HG03442 (cell line): ENCODE results near the gene SLX9.
A peak's percentile ranks its signal among the peaks of the same experiment; 100 is the strongest.

ENCODE experiments used
- ATAC-seq: cut with Tn5 transposase; IDR thresholded peaks from one replicate; pipeline ENCODE4 v1.9.1; 2021; ENCODE audit warnings: mild to moderate bottlenecking, moderate library complexity; ENCODE audit not compliant: unreplicated experiment

Gene SLX9

DNA sequence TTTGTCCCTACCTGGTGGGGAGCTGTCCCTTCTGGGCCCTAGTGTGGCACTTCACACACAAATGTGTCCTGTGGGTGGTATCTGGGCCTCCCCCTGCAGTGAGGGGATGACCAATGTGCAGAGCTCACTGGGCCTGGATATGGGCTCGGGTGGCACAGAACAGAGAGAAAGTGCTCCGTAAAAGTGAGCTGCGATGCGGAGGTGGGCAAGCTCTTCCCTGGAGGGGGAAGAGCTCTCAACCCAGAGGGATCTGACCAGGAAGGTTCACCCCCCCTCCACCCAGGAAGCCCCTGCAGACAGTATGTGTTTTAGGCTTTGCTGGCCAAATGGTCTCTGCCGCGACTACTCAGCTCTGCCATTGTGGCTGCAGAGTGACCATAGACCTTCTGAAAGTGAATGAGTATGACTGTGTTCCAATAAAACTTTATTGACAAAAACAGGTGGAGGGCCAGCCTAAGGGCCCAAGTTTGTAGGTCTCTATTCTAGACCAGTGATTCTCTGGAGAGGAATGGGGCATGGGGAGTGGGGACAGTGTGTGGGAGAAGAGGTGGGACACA, 10.5 kb upstream of the SLX9 start:
- no peak for ATAC-seq

- ATAC-seq, result no peak
Observed at GRCh38 chr21:44929799-44930542, 9.9 kb upstream of the SLX9 start.

DNA sequence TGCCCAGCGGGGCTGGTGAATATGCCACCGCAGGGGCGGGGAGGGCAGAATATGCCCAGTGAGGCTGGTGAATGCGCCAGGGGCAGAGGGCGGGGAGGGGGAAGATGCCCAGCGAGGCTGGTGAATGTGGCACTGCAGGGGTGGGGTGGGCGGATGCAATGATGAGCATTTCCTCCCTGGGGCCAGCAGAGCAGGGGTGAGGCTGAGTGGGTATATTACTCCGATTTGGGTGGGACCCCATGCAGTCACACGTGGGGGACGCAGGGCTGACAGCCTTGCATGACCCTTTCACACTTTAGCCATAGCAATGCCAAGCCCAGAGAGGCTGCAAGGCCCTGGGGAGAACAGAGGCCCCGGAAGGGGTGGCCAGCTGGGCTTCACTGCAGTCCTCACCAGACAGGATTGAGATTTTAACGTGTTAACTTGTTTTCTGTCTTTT, 9.3 kb upstream of the SLX9 start:
- no peak for ATAC-seq

DNA sequence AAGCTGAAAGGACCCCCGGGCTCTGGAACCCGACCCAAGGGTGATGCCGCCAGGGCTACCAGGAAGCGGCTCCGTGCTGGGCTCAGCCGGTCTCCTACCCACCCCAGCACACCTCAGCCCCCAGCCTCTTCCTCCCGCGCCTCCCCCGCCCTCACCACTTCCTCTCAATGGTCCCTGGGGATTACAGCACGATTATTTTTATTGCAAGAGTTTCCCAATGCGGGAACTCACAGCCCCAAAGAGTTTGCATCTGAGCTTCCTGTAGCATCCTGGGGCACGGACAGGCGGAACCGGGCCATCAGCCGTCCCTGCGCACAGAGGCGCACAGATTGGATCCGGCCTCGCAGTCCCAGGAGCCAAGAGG, 8.7 kb upstream of the SLX9 start:
- ATAC-seq, result no peak

DNA sequence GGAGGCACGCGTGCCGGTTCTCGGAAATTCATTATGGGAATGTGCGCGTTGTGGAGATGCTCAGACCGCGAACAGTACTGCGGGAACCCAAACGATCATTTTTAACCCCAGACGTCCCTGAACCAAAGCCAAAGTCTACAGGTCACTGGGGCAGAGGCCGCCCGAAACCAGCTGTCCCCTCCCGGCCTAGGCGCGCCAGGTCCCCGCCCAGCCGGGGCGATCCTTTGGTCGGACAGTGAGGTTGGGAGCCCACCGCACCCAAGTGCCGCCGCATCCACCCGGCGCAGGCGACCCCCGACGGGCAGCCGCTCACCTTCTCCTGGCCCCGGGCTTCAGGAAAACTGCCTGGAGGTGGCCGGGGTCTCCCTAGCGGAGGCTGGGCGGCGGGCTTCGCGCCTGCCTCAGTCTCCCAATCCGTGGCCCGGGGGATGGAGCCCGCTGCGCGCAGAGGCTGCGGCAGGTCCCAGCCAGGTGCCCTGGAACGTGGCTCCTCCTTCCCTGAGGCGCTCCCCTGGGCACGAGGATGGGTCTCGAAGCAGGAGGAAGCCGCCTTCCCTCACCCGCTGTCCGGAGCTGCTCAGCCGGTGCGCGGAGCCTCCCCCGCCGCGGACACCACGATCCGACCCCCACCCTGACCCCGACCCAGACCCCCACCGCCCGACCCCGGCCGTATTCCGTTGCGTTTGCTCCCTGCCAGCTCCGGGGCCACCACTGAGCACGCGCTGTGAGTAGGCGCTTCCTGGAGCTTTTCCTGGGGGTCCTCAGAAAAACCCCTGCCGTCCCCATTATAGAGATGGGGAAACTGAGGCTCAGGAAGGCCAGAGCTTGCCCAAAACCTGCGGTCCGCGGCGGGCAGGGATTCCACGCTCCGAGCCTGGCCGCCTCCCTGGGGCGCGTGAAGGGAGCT, 8.1 kb upstream of the SLX9 start:
- ATAC-seq, result no peak

GRCh38 chr21:44932408-44933181, 7.2 kb upstream of the SLX9 start:
- no peak for ATAC-seq

DNA sequence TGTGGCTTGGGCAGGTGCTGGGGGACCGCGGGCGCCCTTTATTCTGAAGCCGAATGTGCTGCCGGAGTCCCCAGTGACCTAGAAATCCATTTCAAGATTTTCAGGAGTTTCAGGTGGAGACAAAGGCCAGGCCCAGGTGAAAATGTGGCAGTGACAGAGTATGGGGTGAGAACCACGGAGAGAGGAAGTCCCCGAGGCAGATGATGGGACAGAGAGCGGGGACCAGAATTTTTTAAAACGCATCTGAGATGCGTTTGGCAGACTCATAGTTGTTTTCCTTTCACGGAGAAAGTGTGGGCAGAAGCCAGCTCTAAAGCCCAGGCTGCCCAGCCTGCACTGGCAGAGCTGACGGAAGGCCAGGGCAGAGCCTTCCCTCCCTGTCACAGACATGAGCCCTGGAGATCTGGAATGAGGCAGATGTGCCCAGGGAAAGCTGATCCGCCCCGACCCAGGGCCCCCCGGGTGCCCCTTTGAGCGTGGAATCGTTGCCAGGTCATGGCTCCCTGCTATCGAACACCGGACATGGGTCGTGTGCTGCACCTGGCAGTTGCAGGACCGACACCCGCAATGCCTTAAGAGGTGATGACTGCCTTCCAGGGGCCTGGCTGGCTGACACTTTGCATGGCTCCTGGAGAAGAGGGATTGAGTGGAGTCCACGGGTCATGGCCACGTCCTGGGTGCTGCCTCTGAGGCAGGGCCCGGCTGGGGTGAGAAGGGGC, 6.5 kb upstream of the SLX9 start:
- ATAC-seq, result no peak

DNA sequence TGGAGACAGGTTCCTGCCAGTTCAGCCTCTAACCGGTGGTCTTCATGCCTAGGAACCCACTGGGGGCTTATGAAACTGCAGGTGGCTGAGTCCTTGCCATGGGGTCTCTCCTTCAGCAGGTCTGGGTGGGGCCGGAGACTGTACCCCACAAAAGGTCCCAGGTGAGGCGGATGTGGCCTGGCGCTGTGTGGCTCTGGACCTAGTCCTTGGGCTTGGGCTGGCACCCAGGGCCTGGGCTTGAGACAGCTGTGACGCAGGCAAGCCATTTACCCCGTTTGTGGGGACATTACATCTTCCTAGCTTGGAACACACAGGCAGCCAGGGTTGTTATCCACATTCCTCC, 5.9 kb upstream of the SLX9 start:
- no peak for ATAC-seq

GRCh38 chr21:44934276-44934675, 5.6 kb upstream of the SLX9 start:
- no peak for ATAC-seq

DNA sequence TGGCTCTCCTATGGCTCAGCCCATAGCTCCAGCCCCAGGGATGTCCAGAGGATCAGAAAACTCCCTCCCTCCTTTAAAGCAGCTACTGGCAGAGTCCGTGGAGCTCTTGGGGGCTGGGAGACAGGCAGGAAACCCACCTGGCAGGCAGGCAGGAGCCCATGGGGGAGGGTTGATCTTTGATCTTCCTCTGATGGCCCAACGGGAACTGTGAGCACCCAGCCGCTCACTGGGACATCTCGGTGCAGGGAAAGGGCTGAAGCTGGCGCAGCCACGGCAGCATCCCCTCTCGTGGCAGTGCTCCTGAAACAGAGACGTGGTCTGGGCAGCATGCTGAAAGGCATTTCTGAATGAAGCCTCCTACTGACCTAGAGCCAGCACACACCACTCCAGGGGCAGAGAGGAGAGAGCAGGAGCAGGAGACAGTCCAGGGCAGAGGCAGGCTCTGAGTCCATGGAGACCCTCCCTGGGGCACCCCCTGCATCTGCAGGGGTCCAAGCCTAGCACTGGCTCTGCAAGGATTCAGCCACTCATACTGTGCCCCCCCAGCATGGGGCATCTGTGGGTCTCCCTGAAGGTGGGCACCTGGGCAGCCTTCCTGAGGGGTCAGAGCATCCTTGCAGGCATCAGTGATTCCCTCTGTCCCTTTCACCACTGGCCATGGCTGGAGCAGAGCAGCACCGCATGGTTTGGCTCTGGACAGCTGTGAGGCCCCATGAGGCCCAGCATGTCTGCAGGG, 4.9 kb upstream of the SLX9 start:
- ATAC-seq, result no peak

DNA sequence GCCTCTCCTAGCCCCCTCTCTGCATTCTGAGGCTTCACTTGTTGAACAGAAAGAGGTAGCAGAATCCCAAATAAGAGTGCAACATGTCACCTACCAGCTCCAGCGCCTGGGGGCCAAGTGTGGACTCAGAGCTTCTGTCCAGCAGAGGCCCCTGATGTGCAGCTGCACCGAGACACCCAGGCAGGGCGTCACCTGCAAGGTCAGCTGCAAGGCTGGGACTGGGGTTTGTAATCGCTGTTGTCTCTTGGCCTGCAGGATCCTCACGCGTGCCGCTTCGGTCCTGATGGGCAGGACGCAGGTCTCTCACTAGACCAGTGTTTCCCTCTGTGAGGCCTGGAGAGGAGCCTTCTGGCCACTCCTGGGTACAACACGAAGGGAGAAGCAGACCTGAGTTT, 4.3 kb upstream of the SLX9 start:
- ATAC-seq, result no peak

GRCh38 chr21:44938772-44939531, 877 bp upstream of the SLX9 start:
- no peak for ATAC-seq

DNA sequence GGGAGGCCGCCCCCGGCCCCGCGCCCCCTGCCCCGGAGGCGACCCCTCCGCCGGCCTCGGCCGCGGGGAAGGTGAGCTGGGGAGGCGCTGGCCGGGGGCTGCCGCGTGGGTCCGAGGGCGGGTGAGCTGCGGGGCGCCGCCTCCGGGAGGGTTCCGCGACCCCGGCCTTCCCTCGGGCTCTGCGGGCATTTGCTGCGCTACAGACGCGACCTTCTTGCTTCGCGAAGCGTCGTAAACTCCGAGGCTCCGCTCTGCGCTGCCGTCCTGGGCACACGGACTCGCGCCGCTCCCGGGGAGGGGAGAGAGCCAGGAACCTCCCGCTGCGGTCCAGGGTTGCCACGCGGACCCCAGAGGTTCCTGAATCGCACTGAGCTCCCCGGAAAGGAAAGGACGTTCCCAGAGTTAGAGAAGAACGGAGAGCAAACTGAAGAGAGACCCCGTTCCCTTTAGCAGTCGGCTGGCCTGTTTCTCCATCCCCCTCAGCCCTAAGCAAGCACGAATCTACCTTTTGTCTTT, 345 bp downstream of the SLX9 start:
- peak; percentile 11 for ATAC-seq

DNA sequence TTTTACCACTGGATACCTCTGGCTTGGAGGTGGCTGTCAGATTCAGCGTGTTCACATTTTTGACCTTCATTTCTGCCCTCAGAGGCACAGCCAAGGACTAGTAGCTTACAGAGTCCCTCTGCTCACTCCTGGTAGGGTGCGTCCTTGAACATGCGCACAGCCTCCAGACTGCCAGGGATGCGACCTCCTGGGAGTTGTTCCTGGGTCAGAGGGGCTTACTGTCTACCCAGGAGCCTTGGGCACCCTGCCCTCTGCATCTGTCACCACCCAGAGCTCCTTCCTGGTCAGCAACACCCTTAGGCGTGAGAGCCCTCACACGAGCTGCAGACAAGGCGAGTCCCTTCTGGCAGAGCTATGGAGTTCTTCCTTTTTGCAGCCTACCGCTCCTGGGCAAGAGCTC, 1.7 kb downstream of the SLX9 start:
- ATAC-seq, result no peak

DNA sequence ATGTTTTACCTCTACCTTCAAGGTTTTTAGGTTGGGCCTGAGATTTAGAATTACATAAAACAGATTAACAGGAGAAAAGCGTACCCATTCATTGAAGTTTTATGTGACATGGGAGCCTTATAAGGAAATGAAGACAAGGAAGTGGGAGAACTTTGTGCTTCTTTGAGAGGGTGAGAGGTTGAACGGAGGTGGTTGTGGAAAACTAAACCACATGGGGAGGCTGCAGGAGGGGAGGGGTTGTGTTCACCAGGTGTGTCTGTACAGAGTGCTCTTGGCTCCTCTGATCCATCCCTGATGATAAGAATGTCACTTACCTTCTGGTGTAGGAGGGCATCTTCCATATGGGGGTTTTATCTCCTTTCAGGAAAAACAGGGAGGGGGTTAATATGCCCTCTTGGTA, 2.7 kb downstream of the SLX9 start:
- ATAC-seq, result no peak

- ATAC-seq, result no peak
Observed at GRCh38 chr21:44943005-44943685, 3.3 kb downstream of the SLX9 start.

DNA sequence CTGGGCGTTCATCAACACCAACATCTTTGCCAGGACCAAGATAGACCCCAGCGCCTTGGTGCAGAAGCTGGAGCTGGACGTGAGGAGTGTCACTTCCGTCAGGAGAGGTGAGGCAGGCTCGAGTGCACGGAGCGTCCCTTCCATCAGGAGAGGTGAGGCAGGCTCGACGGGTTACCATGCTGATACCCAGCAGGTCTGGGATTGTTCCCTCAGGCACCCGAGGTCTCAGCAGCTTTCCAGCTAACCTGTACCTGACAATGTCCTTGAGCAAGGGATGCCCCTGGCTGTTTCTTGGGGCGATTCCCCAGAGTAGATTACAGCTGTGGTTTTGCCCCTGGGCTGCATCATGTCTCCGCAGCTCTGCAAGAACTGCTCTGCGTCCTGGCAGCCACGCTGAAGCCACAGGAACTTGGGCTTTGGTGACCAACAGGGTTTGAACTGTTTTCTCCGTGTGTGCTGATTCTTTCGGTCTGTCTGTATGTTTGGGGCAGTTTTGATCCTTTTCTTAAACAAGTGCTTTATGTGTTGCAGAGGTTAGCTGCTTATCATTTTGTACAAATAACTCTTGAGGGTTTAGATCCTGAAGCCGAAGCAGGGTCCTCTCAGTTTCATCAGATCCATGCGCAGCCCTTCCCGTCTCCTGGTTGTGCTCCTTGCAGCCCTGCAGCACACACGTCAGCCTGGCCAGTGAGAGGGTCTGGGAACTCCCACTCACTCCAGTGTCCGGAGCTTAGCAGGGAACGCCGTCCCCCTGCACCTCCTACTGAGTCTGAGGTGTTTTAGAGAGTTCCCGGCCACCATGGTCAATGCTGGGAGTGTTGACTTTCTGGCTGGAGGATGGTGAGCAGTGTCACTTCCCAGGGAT, 4.1 kb downstream of the SLX9 start:
- ATAC-seq, result no peak

DNA sequence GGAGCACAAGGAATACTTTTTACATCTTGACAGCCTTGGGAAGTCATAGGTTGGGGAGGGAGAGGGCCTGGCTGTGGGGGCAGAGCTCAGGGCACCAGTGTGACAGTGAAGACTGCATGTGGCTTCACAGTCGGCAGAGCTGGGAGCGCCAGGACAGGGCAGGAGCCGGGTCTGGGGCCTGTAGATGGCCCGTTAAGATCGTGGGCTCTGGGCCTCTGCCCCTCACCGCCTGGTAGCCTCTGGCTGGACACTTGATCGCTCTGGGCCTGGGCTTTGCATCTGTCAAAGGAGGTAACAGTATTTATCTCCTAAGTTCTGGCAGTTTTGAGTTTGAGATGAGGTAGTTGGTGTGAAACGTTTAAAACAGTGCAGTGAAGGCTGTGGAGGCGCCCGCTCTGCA, 4.8 kb downstream of the SLX9 start:
- no peak for ATAC-seq
